Astrocyte (in vitro differentiated cells and primary cell): Measurements from ENCODE around the gene SLC26A1.

Source experiments
- EZH2 ChIP-seq: IDR thresholded peaks from 2 replicates; pipeline ENCODE4 v1.6.1; 2012; ENCODE audit warnings: mild to moderate bottlenecking, low read length, inconsistent platforms; ENCODE audit not compliant: insufficient read depth
- TF ChIP-seq, protein P1 (sequence below): IDR thresholded peaks from 2 replicates; pipeline ENCODE4 v1.5.1; 2011; ENCODE audit warnings: low read depth, mild to moderate bottlenecking, inconsistent platforms, low read length, moderate library complexity; ENCODE audit not compliant: insufficient read depth

DNA sequence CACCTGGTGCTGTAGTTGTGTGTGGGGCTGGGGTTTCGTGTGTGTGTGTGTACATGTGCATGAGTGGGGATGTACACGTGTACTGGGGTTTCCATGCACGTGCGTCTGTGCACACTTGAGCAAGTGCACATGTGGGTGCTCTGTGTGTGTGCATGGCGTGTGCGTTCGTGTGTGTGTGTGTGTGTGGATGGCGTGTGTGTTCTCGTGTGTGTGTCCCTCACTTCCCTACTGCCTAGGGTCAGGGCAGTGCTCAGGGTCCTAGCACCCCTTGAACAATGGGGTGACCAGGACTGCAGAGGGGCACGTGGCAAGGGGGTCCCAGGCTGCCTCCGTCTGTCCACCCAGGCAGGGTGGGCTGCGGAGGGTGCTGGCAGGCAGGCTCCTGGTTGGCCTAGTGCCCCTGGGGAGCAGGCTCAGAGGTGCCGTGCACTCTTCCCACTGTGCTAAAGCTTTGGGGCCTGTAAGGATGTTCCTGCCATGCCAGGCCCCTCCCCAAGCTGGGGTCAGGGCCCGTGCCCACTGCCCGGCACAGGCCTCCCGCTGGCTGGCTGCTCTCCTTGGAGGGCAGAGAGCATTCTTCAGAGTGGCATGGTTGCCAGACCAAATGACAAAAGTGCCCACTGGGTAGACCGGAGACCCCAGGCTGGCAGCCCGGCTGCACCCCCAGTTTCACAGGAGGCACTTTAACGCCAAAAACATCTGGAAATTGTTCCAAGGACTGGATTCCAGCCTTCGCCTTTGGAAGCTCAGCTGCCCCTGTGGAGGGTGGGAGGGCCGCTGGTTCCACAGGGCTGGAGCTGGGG is 47.3 kb upstream of the SLC26A1 start:
- TF ChIP-seq, protein P1, sequence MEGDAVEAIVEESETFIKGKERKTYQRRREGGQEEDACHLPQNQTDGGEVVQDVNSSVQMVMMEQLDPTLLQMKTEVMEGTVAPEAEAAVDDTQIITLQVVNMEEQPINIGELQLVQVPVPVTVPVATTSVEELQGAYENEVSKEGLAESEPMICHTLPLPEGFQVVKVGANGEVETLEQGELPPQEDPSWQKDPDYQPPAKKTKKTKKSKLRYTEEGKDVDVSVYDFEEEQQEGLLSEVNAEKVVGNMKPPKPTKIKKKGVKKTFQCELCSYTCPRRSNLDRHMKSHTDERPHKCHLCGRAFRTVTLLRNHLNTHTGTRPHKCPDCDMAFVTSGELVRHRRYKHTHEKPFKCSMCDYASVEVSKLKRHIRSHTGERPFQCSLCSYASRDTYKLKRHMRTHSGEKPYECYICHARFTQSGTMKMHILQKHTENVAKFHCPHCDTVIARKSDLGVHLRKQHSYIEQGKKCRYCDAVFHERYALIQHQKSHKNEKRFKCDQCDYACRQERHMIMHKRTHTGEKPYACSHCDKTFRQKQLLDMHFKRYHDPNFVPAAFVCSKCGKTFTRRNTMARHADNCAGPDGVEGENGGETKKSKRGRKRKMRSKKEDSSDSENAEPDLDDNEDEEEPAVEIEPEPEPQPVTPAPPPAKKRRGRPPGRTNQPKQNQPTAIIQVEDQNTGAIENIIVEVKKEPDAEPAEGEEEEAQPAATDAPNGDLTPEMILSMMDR: no peak
- no peak for TF ChIP-seq EZH2
